GM21528 (cell line): ENCODE results near the gene TUBAL3.

ENCODE experiments used
- ATAC-seq: cut with Tn5 transposase; IDR thresholded peaks from one replicate; pipeline ENCODE4 v1.9.1; 2021; ENCODE audit warnings: mild to moderate bottlenecking, moderate library complexity; ENCODE audit not compliant: unreplicated experiment, low FRiP score

TUBAL3 gene

GRCh38 chr10:5343979-5344378 lies 60.6 kb downstream of the TUBAL3 start:
- ATAC-seq, result no peak

GRCh38 chr10:5343561-5343960 lies 61.1 kb downstream of the TUBAL3 start:
- no peak for ATAC-seq
